ENCODE data around the gene OXLD1.

GRCh38 chr17:81676906-81677305, 10.5 kb upstream of the OXLD1 start:
- TF ChIP-seq POLR2A (IDR thresholded peaks at IDR 0.05) (no peak), CTCF (IDR thresholded peaks at IDR 0.05) (no peak)

Data from right lobe of liver (tissue), 4 donors.